Measurements from ENCODE around the gene CRYBG2. TPM values are rescaled to one million over a fixed set of nuclear protein-coding genes. Genes with fewer than 3 reads are reported as not detected.

CRYBG2 gene
- total RNA-seq, 1 donor from 2014 or later = 0.27 TPM

- Mint-ChIP-seq H3K36me3 (ENCODE audit: low read depth) (no peaks in the 10 kb centered on the region), H3K27ac (no peak overlapping the region), H3K9me3 (no peaks in the 10 kb centered on the region), H3K4me3 (peak overlapping the region; percentile 9), H3K27me3 (peaks cover 21% of the 10 kb centered on the region), H3K4me1 (peaks cover 29% of the 10 kb centered on the region)
- CTCF ChIA-PET = interaction anchor here (0.9 to 1.8 kb wide), 12 partner anchors 16 to 257 kb away, joined by 3 to 7 read pairs (median 4); partner anchors contain the start of gene ZNF593
- POLR2A ChIA-PET = interaction anchor here (0.6 to 1.5 kb wide), 2 partner anchors 24 to 39 kb away, joined by 3 read pairs; no protein-coding TSS in a partner anchor
- DNase-seq = no peak
- no peak for ATAC-seq (ENCODE audit: low read depth)
- intact Hi-C loops (cut with micrococcal nuclease) = no loop called here
- no peak for TF ChIP-seq CTCF (IDR thresholded peaks at IDR 0.05)
Measured at GRCh38 chr1:26362331-26362730, 8.4 kb upstream of the CRYBG2 start.

- intact Hi-C loops (cut with micrococcal nuclease) = no loop called here
- POLR2A ChIA-PET = interaction anchor here (1.0 to 2.2 kb wide), 3 partner anchors 23 to 43 kb away, joined by 3 to 8 read pairs (median 3); no protein-coding TSS in a partner anchor
- DNase-seq = no peak
- Mint-ChIP-seq H3K4me1 (peaks cover 29% of the 10 kb centered on the region), H3K27me3 (peaks cover 21% of the 10 kb centered on the region), H3K36me3 (ENCODE audit: low read depth) (no peaks in the 10 kb centered on the region), H3K27ac (no peak overlapping the region), H3K4me3 (no peak overlapping the region), H3K9me3 (no peaks in the 10 kb centered on the region)
- TF ChIP-seq CTCF (IDR thresholded peaks at IDR 0.05) = no peak
- peak; percentile 61 for ATAC-seq (ENCODE audit: low read depth)
- CTCF ChIA-PET = interaction anchor here (0.9 to 1.8 kb wide), 12 partner anchors 16 to 257 kb away, joined by 3 to 7 read pairs (median 4); partner anchors contain the start of gene ZNF593
Measured at GRCh38 chr1:26361605-26362122, 7.7 kb upstream of the CRYBG2 start.

- H3K36me3 Mint-ChIP-seq (ENCODE audit: low read depth) = no peaks in the 10 kb centered on the region
- ChIA-PET POLR2A (interaction anchor here (0.6 to 2.2 kb wide), 6 partner anchors 22 to 363 kb away, joined by 3 to 8 read pairs (median 3); partner anchors contain the start of gene PAFAH2), CTCF (interaction anchor here (0.9 to 1.8 kb wide), 4 partner anchors 17 to 256 kb away, joined by 3 to 7 read pairs (median 6); no protein-coding TSS in a partner anchor)
- H3K4me1 Mint-ChIP-seq = peaks cover 29% of the 10 kb centered on the region
- no peaks in the 10 kb centered on the region for H3K9me3 Mint-ChIP-seq
- peak overlapping the region; percentile 72 for H3K4me3 Mint-ChIP-seq
- no peak for ATAC-seq (ENCODE audit: low read depth)
- H3K27ac Mint-ChIP-seq = no peak overlapping the region
- H3K27me3 Mint-ChIP-seq = peaks cover 18% of the 10 kb centered on the region
- DNase-seq = no peak
- intact Hi-C loops (cut with micrococcal nuclease) = loop anchor here (1.0 kb wide), 1 partner anchor 48 kb away; no protein-coding TSS in a partner anchor
- no peak for TF ChIP-seq CTCF (IDR thresholded peaks at IDR 0.05)
Measured at GRCh38 chr1:26360807-26361604, 7.1 kb upstream of the CRYBG2 start.

- Mint-ChIP-seq H3K4me3 (peak overlapping the region; percentile 72), H3K4me1 (peaks cover 29% of the 10 kb centered on the region), H3K36me3 (ENCODE audit: low read depth) (no peaks in the 10 kb centered on the region), H3K27me3 (peaks cover 19% of the 10 kb centered on the region), H3K9me3 (no peaks in the 10 kb centered on the region), H3K27ac (no peak overlapping the region)
- POLR2A ChIA-PET = interaction anchor here (0.6 to 2.2 kb wide), 4 partner anchors 23 to 363 kb away, joined by 3 to 8 read pairs (median 4); partner anchors contain the start of gene PAFAH2
- DNase-seq = peak; percentile 50
- TF ChIP-seq CTCF (IDR thresholded peaks at IDR 0.05) = no peak
- CTCF ChIA-PET = no interaction called here
- intact Hi-C loops (cut with micrococcal nuclease) = loop anchor here (1.0 kb wide), 1 partner anchor 49 kb away; no protein-coding TSS in a partner anchor
- peak; percentile 65 for ATAC-seq (ENCODE audit: low read depth)
Measured at GRCh38 chr1:26359981-26360806, 6.3 kb upstream of the CRYBG2 start.

Measured in activated B cell treated with CpG ODN at 0.5 μM for 24 hours (primary cell).